Mesothelial cell of epicardium (in vitro differentiated cells): Measurements from ENCODE around the gene CACNA2D2. TPM values are rescaled to one million over a fixed set of nuclear protein-coding genes. Genes with fewer than 3 reads are reported as not detected.

ENCODE experiments used
- DNase-seq, 2 experiments: peaks; one replicate each; pipeline ENCODE4 v3.0.0; 2021; ENCODE audit warnings: low spot score in 2 of 2; ENCODE audit not compliant: unreplicated experiment in 2 of 2
- H3K27ac Mint-ChIP-seq: 2 replicates; pipeline ENCODE4 v1.8.0; 2021; ENCODE audit warnings: mixed read lengths
- H3K27me3 Mint-ChIP-seq: 2 replicates; pipeline ENCODE4 v1.8.0; 2021; ENCODE audit warnings: low read depth, mixed read lengths
- H3K36me3 Mint-ChIP-seq: 2 replicates; pipeline ENCODE4 v1.8.0; 2021; ENCODE audit warnings: mixed read lengths
- H3K4me1 Mint-ChIP-seq: 2 replicates; pipeline ENCODE4 v1.8.0; 2021; ENCODE audit warnings: mixed read lengths
- H3K4me3 Mint-ChIP-seq: 2 replicates; pipeline ENCODE4 v1.8.0; 2021; ENCODE audit warnings: mild to moderate bottlenecking, moderate library complexity, mixed read lengths
- H3K9me3 Mint-ChIP-seq: 2 replicates; pipeline ENCODE4 v1.8.0; 2021; ENCODE audit warnings: mixed read lengths
- total RNA-seq: library from RNA; stranded (reverse); gene quantifications from 3 replicates; pipeline ENCODE4 v1.2.1, GENCODE V29; 2021
- TF ChIP-seq, protein P1 (sequence below): fragments of 200-600 bp; sonication (generic); IDR thresholded peaks from one replicate; pipeline ENCODE4 v1.5.0; 2021; ENCODE audit warnings: antibody characterized with exemption; ENCODE audit not compliant: unreplicated experiment

Gene CACNA2D2
- total RNA-seq, 1 donor from 2014 or later, result 10.8 TPM

DNA sequence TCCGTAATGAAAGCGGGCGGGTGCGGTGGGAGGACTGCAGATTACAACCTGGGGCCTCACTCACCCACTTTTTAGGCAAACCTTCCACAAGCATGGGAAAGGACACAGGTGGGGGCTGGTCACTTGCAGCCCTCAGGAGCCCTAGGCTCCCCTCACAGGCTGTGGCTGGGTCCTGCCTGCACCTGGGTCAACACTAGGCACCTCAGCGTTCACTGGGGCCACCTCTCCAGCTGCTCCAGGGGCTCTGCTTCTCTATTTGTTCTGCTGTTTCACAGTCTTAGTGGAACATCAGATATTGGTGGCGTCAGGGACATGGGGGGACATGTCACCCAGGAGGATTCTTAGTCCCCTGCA lies 114.0 kb downstream of the CACNA2D2 start:
- no peak for DNase-seq

DNA sequence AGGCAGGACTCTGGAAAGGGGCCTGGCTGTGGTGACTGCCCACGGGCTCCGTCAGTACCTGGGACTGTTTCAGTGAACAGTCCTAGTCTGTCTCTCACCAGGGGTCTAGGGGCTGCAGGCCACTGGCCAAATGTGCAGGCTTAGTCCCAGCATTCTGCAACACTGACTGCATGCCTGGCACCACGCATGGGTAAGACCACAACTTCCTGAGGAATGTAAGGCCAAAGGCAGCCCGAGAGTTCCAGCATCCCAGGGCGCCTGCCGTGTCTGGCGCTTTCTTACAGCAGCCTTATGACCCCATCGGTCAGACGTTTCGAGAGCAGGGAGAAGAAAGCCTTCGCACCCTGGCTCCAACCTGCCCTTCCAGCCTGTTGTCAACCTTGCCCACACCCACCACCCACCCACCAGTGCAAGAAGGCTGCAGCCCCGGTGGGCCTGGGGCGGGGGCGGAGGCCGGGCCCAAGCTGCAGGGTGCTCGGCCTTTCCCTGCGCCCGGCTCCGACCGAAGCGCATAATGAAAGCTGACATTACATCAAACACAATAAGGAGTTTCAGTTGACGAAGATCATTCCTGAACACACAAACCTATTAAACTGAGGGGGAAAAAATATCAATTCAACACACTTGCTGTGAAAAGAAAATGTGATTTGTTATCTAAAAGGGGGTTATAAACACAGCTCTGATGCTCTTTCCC lies 114.6 kb downstream of the CACNA2D2 start:
- H3K36me3 Mint-ChIP-seq, result no peaks in the 10 kb centered on the region

More for the DNA sequence above, 114.0 kb downstream of the CACNA2D2 start:
- TF ChIP-seq, protein P1, sequence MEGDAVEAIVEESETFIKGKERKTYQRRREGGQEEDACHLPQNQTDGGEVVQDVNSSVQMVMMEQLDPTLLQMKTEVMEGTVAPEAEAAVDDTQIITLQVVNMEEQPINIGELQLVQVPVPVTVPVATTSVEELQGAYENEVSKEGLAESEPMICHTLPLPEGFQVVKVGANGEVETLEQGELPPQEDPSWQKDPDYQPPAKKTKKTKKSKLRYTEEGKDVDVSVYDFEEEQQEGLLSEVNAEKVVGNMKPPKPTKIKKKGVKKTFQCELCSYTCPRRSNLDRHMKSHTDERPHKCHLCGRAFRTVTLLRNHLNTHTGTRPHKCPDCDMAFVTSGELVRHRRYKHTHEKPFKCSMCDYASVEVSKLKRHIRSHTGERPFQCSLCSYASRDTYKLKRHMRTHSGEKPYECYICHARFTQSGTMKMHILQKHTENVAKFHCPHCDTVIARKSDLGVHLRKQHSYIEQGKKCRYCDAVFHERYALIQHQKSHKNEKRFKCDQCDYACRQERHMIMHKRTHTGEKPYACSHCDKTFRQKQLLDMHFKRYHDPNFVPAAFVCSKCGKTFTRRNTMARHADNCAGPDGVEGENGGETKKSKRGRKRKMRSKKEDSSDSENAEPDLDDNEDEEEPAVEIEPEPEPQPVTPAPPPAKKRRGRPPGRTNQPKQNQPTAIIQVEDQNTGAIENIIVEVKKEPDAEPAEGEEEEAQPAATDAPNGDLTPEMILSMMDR, result no peak
- Mint-ChIP-seq H3K4me3 (no peak overlapping the region), H3K36me3 (no peaks in the 10 kb centered on the region), H3K9me3 (no peaks in the 10 kb centered on the region), H3K4me1 (no peaks in the 10 kb centered on the region), H3K27me3 (peaks cover 1% of the 10 kb centered on the region), H3K27ac (no peak overlapping the region)

DNA sequence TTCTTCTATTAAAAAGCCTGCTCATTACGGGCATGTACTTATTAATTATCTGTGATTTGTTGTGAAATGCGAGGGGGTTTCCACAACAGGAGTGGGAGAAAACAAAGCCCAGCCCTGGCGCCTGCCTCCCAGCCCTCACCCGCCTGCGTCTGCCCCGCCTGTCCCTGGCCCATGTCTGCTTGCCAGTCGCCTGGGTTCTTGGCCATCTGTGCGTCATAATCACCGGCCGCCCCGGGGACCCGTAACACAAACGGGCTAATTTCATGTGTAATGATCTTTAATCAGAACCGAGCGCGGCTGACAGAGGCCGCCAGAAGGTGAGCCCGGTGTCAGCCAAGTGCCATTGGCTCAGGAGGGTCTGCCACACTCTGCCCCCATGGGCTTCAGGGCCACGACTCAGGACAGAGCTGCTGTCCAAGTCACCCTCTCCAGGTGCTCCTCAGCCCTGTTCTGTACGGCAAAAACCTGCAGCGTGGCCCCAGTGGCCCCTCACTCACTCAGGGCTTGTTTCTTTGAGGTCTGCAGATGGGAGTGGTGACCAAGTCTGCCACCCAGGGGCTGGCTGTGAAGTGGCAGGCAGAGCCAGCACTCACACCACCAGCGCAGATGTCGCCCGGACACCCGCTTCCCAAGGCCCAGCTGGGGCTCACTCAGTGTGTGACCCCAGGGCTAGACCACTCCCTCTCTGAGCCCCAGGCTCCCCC lies 115.3 kb downstream of the CACNA2D2 start:
- Mint-ChIP-seq H3K4me3 (no peak overlapping the region), H3K27me3 (peaks cover 4% of the 10 kb centered on the region), H3K36me3 (no peaks in the 10 kb centered on the region), H3K27ac (no peak overlapping the region), H3K4me1 (no peaks in the 10 kb centered on the region), H3K9me3 (no peaks in the 10 kb centered on the region)
- TF ChIP-seq, protein P1, result peak; percentile 26
- DNase-seq, result no peak

More for the DNA sequence above, 114.6 kb downstream of the CACNA2D2 start:
- peaks cover 1% of the 10 kb centered on the region for H3K27me3 Mint-ChIP-seq
- no peak overlapping the region for H3K4me3 Mint-ChIP-seq
- no peak for DNase-seq
- TF ChIP-seq, protein P1, result no peak
- H3K27ac Mint-ChIP-seq, result no peak overlapping the region
- no peaks in the 10 kb centered on the region for H3K9me3 Mint-ChIP-seq
- no peaks in the 10 kb centered on the region for H3K4me1 Mint-ChIP-seq

DNA sequence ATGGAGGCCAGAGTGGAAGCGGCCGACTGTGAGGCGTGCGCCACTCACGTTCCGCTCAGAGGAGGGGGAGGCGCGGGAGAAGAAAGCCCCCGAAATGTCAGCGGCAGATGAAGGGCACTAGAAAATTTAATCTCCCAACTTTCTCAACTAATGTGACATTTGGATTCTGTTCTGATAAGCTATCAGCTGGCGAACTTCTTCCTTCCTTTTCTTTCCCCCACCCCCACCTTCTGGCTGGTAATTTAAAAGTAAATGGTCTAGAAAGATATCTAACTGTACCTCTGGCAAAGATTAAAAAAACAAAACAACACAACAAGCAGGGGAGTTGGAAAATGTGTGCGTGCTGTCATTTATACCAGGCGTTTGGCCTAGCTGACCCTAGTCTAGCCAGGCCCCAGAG lies 117.7 kb downstream of the CACNA2D2 start:
- TF ChIP-seq, protein P1, result no peak
- no peak for DNase-seq
- no peak overlapping the region for H3K27ac Mint-ChIP-seq
- no peak overlapping the region for H3K4me3 Mint-ChIP-seq
- no peaks in the 10 kb centered on the region for H3K9me3 Mint-ChIP-seq
- peaks cover 4% of the 10 kb centered on the region for H3K27me3 Mint-ChIP-seq
- H3K4me1 Mint-ChIP-seq, result peaks cover 15% of the 10 kb centered on the region
- no peaks in the 10 kb centered on the region for H3K36me3 Mint-ChIP-seq

DNA sequence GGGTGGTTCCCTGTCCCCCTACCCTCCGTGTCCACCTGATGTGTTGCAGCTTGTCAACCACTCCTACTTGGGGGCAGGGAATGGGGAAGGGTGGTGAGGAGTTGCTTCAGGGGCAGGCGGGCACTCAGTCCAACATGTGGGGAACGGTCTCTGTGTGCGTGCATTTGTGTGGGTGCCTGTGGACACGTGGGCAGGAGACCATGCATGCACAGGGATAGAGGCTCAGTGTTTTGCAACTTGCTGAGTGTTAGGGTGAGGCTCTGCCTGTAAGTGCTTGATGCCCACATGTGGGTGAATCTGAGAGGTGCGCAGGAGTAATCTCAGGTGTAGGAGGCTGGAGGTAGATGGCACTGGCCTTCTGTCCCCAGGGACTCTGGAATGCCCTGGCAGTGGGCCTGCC lies 119.7 kb downstream of the CACNA2D2 start:
- Mint-ChIP-seq H3K36me3 (no peaks in the 10 kb centered on the region), H3K27ac (no peak overlapping the region), H3K27me3 (peaks cover 4% of the 10 kb centered on the region), H3K4me1 (peaks cover 19% of the 10 kb centered on the region), H3K9me3 (no peaks in the 10 kb centered on the region), H3K4me3 (no peak overlapping the region)
- TF ChIP-seq, protein P1, result no peak
- no peak for DNase-seq
